ENCODE data around the gene S100A5. TPM values are rescaled to one million over a fixed set of nuclear protein-coding genes. Genes with fewer than 3 reads are reported as not detected.
"Not testable (repeated sequence)": the region's sequence is repeated elsewhere in the genome, so short reads cannot be mapped to it uniquely, and the experiment has no call there.

S100A5 gene
- total RNA-seq, 4 donors from 2014 or later: not detected

DNA sequence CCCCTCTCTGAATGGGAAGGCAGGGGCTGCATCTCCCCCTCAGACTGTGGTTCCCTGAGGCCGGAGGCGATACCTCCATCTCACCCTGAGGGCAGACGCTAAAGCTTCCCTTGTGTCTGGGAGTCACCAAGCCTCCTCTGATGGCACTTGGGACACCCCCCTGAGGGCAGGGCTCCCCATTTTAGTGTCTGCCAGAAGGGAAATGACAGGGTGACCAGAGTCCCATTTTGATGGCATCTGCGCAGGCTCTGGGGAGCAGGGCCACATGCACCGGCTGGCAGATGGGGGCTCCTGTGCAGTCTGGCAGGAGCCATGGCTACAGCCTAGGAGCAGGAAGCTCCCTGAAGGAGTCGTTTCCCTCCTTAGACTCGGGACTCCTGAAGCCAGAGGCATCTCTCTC, 23.3 kb upstream of the S100A5 start:
- no peaks in the 10 kb centered on the region for H3K27me3 ChIP-seq
- no peaks in the 10 kb centered on the region for H3K36me3 ChIP-seq
- no peak for DNase-seq
- peaks cover 12 to 33% (median 19%) of the 10 kb centered on the region in 4 donors for H3K4me1 ChIP-seq
- no peak overlapping the region for H3K27ac ChIP-seq
- TF ChIP-seq CTCF (IDR thresholded peaks at IDR 0.05): no peak
- TF ChIP-seq POLR2A (IDR thresholded peaks at IDR 0.05): no peak
- H3K9me3 ChIP-seq: no peaks in the 10 kb centered on the region
- H3K4me3 ChIP-seq: no peak overlapping the region

DNA sequence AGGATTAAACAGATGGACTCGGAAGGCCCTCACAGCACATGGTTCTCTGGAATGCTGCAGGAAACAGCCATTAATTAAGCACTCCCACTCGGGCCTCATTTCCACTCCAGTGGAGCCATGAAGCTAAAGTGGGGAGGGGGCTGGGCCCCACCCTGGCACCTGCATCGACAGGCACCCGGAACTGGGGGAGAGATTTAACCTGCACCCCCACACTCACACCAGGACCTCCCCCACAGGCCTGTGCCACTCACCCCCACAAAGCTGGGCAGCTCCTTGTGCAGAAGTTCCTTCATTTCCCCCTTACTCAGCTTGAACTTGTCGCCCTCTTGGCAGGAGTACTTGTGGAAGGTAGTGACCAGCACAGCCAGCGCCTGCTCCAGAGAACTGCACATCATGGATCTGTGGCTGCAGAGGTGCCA, 22.8 kb upstream of the S100A5 start:
- peaks cover 12 to 33% (median 19%) of the 10 kb centered on the region in 4 donors for H3K4me1 ChIP-seq

GRCh38 chr1:153562021-153562420, 21.3 kb upstream of the S100A5 start:
- peak in 1 of 3 donors; percentile 7 for DNase-seq

More for the DNA sequence above, 22.8 kb upstream of the S100A5 start:
- Histone ChIP-seq H3K27me3 (no peaks in the 10 kb centered on the region), H3K9me3 (no peaks in the 10 kb centered on the region), H3K27ac (no peak overlapping the region), H3K4me3 (no peak overlapping the region), H3K36me3 (no peaks in the 10 kb centered on the region)
- TF ChIP-seq CTCF (IDR thresholded peaks at IDR 0.05): no peak
- no peak for TF ChIP-seq POLR2A (IDR thresholded peaks at IDR 0.05)
- DNase-seq: peak in 1 of 3 donors; percentile 41

GRCh38 chr1:153561466-153561985, 20.8 kb upstream of the S100A5 start:
- no peaks in the 10 kb centered on the region for H3K9me3 ChIP-seq
- no peaks in the 10 kb centered on the region for H3K36me3 ChIP-seq
- peaks cover 10 to 14% (median 12%) of the 10 kb centered on the region in 4 donors for H3K4me1 ChIP-seq
- H3K4me3 ChIP-seq: no peak overlapping the region
- TF ChIP-seq POLR2A (IDR thresholded peaks at IDR 0.05): no peak
- TF ChIP-seq CTCF (IDR thresholded peaks at IDR 0.05): no peak
- no peaks in the 10 kb centered on the region for H3K27me3 ChIP-seq
- peak in 1 of 3 donors; percentile 23 for DNase-seq
- H3K27ac ChIP-seq: no peak overlapping the region

More at GRCh38 chr1:153562021-153562420, 21.3 kb upstream of the S100A5 start:
- not testable (repeated sequence) for H3K36me3 ChIP-seq, H3K27me3 ChIP-seq, H3K9me3 ChIP-seq, H3K27ac ChIP-seq, H3K4me3 ChIP-seq
- peaks cover 10 to 19% (median 16%) of the 10 kb centered on the region in 4 donors for H3K4me1 ChIP-seq

DNA sequence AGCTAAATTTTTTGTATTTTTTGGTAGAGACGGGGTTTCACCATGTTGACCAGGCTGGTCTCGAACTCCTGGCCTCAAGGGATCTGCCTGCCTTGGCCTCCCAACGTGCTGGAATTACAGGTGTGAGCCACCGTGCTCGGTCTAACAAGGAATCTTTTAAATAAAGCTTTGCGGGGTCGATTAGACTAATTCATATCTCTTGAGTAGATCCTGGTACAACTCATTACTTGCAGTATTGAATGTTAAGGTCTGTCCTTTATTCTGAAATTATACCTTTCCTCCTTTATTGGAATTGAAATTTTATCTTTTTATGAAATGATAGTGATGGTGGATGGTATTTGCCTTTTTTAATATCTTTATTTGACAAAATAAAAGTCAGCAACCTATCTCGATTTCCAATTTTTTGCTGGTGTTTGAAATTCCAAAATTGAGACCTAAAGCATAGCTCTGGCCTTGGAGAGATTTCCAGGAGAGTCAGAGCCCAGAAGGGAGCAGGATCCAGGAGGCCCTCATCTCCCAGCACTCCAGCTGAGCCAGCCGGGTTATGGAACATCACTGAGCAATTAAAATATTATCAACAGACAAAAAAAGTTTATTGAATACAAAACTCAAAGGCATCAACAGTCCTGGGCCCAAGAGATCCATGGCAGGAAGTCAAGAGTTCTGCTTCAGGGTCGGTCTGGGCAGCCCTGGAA, 20.2 kb upstream of the S100A5 start:
- no peak for TF ChIP-seq CTCF (IDR thresholded peaks at IDR 0.05)
- no peak for TF ChIP-seq POLR2A (IDR thresholded peaks at IDR 0.05)
- no peak for DNase-seq
- Histone ChIP-seq H3K36me3 (no peaks in the 10 kb centered on the region), H3K9me3 (no peaks in the 10 kb centered on the region), H3K27ac (no peak overlapping the region), H3K4me3 (no peak overlapping the region), H3K27me3 (no peaks in the 10 kb centered on the region), H3K4me1 (peaks cover 5 to 8% (median 6%) of the 10 kb centered on the region in 4 donors)

DNA sequence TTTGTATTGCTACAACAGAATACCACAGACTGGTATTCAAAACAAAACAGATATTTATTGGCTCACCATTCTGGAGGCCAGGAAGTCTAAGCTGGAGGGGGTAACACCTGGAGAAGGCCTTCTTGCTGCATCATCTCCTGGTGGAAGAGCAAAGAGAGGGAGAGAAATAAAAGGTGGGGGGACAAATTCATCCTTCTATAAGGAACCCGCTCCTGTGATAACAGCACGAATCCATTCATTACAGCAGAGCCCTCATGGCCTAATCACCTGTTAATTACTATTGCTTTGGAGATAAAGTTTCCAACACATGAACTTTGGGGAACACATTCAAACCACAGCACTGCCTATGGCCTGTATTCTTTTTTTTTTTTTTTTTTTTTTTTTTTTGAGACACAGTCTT, 19.5 kb upstream of the S100A5 start:
- Histone ChIP-seq H3K36me3 (no peaks in the 10 kb centered on the region), H3K27me3 (no peaks in the 10 kb centered on the region), H3K4me1 (peaks cover 0 to under 1% (median 0%) of the 10 kb centered on the region in 4 donors), H3K27ac (no peak overlapping the region), H3K9me3 (no peaks in the 10 kb centered on the region), H3K4me3 (no peak overlapping the region)
- no peak for TF ChIP-seq POLR2A (IDR thresholded peaks at IDR 0.05)
- no peak for TF ChIP-seq CTCF (IDR thresholded peaks at IDR 0.05)
- no peak for DNase-seq
